HCT116 (cell line): ENCODE measurements around the gene LRRK1. TPM values are rescaled to one million over a fixed set of nuclear protein-coding genes. Genes with fewer than 3 reads are reported as not detected.

Experiments
- ATAC-seq: fragments of 200-7000 bp; cut with Tn5 transposase; 2 replicates; pipeline ENCODE4 v1.9.1; 2020; ENCODE audit warnings: mild to moderate bottlenecking, moderate library complexity
- BruUV-seq: library from RNA; stranded (reverse); fragments of 400-500 nt; replicated peaks from 2 replicates; lab custom pipeline; 2021; lab: Mats Ljungman, UMichigan
- CTCF ChIA-PET: fragments of 300-600 bp; sonication (Branson Sonifier 250); formaldehyde crosslinking; loops from one replicate; lab custom pipeline; 2021; ENCODE audit warnings: antibody characterized with exemption; lab: Charles Lee
- POLR2A ChIA-PET: fragments of 300-600, 350-600 bp; sonication (Branson Sonifier 250); formaldehyde crosslinking; loops from one replicate; lab custom pipeline; 2021; ENCODE audit warnings: antibody characterized with exemption; lab: Charles Lee
- RAD21 ChIA-PET, 2 experiments: fragments of 300-600 bp; sonication (Branson Sonifier 250); formaldehyde crosslinking; loops; one replicate each; lab custom pipeline; 2023; ENCODE audit warnings: low total read pairs in 2 of 2; ENCODE audit not compliant: uncharacterized antibody in 2 of 2, unreplicated experiment in 2 of 2, low non-redundant PET in 1 of 2; lab: Charles Lee
- DNase-seq: peaks from one replicate; pipeline ENCODE4 v3.0.0-alpha.2; 2010; ENCODE audit warnings: low read depth, low spot score
- H2AFZ ChIP-seq: fragments of 200-600 bp; shearing (Covaris generic), sonication (generic); 2 replicates; pipeline ENCODE4 v1.6.1; 2017; ENCODE audit warnings: low read depth, mixed run types, mixed read lengths, antibody characterized with exemption, low read length; ENCODE audit not compliant: poor library complexity, severe bottlenecking
- H3K27ac ChIP-seq: 2 replicates; pipeline ENCODE4 v1.5.1; 2012; ENCODE audit warnings: low read depth, low read length
- H3K27me3 ChIP-seq: fragments of 200-600 bp; sonication (generic); 2 replicates; pipeline ENCODE4 v1.6.1; 2016; ENCODE audit warnings: mixed run types, low read length, mixed read lengths; ENCODE audit not compliant: insufficient read depth
- H3K36me3 ChIP-seq, 2 experiments: fragments of 200-500 bp in 1 of 2; fragments of 200-600 bp in 1 of 2; sonication (Bioruptor generic) in 1 of 2; sonication (generic) in 1 of 2; 2 replicates each; pipeline versions ENCODE4 v1.5.1 to v1.6.1; 2014 to 2016; ENCODE audit warnings: low read length in 2 of 2, inconsistent platforms in 1 of 2, mixed read lengths in 1 of 2, mixed run types in 1 of 2; ENCODE audit not compliant: insufficient read depth in 2 of 2, control insufficient read depth in 1 of 2
- H3K4me1 ChIP-seq, 2 experiments: fragments of 200-600 bp in 1 of 2; sonication (generic) in 1 of 2; 2 replicates each; pipeline versions ENCODE4 v1.5.1 to v1.6.1; 2012 to 2017; ENCODE audit warnings: low read length in 2 of 2, inconsistent platforms in 1 of 2, mild to moderate bottlenecking in 1 of 2, mixed read lengths in 1 of 2, mixed run types in 1 of 2, moderate library complexity in 1 of 2; ENCODE audit not compliant: insufficient read depth in 2 of 2, control insufficient read depth in 1 of 2
- H3K4me2 ChIP-seq: fragments of 200-600 bp; sonication (generic); 2 replicates; pipeline ENCODE4 v1.6.1; 2017; ENCODE audit warnings: mixed run types, low read length, mixed read lengths
- H3K4me3 ChIP-seq, 2 experiments: fragments of 200-600 bp in 1 of 2; sonication (generic) in 1 of 2; replicated peaks in 1 of 2; 2 replicates each; pipeline ENCODE4 v1.5.1; 2011 to 2016; ENCODE audit warnings: low read length in 2 of 2, control low read depth in 1 of 2, low read depth in 1 of 2, mild to moderate bottlenecking in 1 of 2, mixed read lengths in 1 of 2, mixed run types in 1 of 2
- H3K79me2 ChIP-seq: fragments of 200-600 bp; sonication (generic); 2 replicates; pipeline ENCODE4 v1.6.1; 2017; ENCODE audit warnings: mild to moderate bottlenecking, mixed run types, low read length, moderate library complexity, mixed read lengths; ENCODE audit not compliant: insufficient read depth
- H3K9ac ChIP-seq: fragments of 200-600 bp; sonication (generic); 2 replicates; pipeline ENCODE4 v1.6.1; 2016; ENCODE audit warnings: low read length, mixed read lengths
- H3K9me2 ChIP-seq: fragments of 200-600 bp; sonication (generic), shearing (Covaris generic); 2 replicates; pipeline ENCODE4 v1.6.1; 2017; ENCODE audit warnings: mixed run types, mild to moderate bottlenecking, moderate library complexity; ENCODE audit not compliant: insufficient read depth
- H3K9me3 ChIP-seq, 2 experiments: fragments of 200-500 bp in 1 of 2; fragments of 200-600 bp in 1 of 2; sonication (Bioruptor generic) in 1 of 2; sonication (generic) in 1 of 2; 2 replicates each; pipeline ENCODE4 v1.6.1; 2014 to 2017; ENCODE audit warnings: low read length in 2 of 2, mixed read lengths in 2 of 2, inconsistent platforms in 1 of 2, low read depth in 1 of 2, mild to moderate bottlenecking in 1 of 2, mixed run types in 1 of 2, moderate library complexity in 1 of 2; ENCODE audit not compliant: control insufficient read depth in 1 of 2, insufficient read depth in 1 of 2
- H4K20me1 ChIP-seq: fragments of 200-600 bp; sonication (generic), shearing (Covaris generic); 2 replicates; pipeline ENCODE4 v1.6.1; 2017; ENCODE audit warnings: mixed run types, mild to moderate bottlenecking, moderate library complexity; ENCODE audit not compliant: insufficient read depth
- CBX3 ChIP-seq: IDR thresholded peaks from 2 replicates; pipeline ENCODE4 v1.6.1; 2012; ENCODE audit warnings: low read depth
- ELF1 ChIP-seq: IDR thresholded peaks from 2 replicates; pipeline ENCODE4 v1.6.1; 2012; ENCODE audit warnings: low read depth, borderline replicate concordance
- EZH2 ChIP-seq: fragments of 200-600 bp; sonication (generic); IDR thresholded peaks from 2 replicates; pipeline ENCODE4 v1.6.1; 2017; ENCODE audit warnings: antibody characterized with exemption, mixed run types
- EZH2phosphoT487 ChIP-seq: fragments of 200-600 bp; IDR thresholded peaks from 2 replicates; pipeline ENCODE4 v1.6.1; 2018; ENCODE audit warnings: antibody characterized with exemption, borderline replicate concordance
- POLR2A ChIP-seq: IDR thresholded peaks from 2 replicates; pipeline ENCODE4 v1.7.0; 2011; ENCODE audit warnings: borderline replicate concordance; ENCODE audit not compliant: insufficient read depth, insufficient read length; ENCODE audit errors: extremely low read depth
- REST ChIP-seq: IDR thresholded peaks from 2 replicates; pipeline ENCODE4 v1.6.1; 2012; ENCODE audit warnings: low read depth
- SIN3A ChIP-seq: IDR thresholded peaks from 2 replicates; pipeline ENCODE4 v1.6.1; 2012; ENCODE audit warnings: low read depth
- TCF7L2 ChIP-seq: IDR thresholded peaks from 2 replicates; pipeline ENCODE4 v1.7.0; 2011; ENCODE audit warnings: borderline replicate concordance, inconsistent platforms; ENCODE audit not compliant: insufficient read depth, insufficient read length; ENCODE audit errors: extremely low read depth
- ZFX ChIP-seq: fragments of 450-650 bp; IDR thresholded peaks from 2 replicates; pipeline ENCODE4 v1.6.1; 2017
- ZNF274 ChIP-seq: fragments of 200-500 bp; sonication (Bioruptor generic); IDR thresholded peaks from 2 replicates; pipeline ENCODE4 v1.6.1; 2014; ENCODE audit warnings: mild to moderate bottlenecking, low read depth, low read length, inconsistent platforms
- intact Hi-C: fragments of 100-400 bp; cut with micrococcal nuclease; formaldehyde crosslinking; loops from 2 replicates; pipeline ENCODE4 v1.10.0; 2022
- total RNA-seq: library from RNA; stranded (reverse); gene quantifications from one replicate; pipeline ENCODE4 v1.2.1, GENCODE V29; 2021; ENCODE audit not compliant: unreplicated experiment

Gene LRRK1
- total RNA-seq, 1 experiment from 2014 or later = 21.6 TPM

DNA sequence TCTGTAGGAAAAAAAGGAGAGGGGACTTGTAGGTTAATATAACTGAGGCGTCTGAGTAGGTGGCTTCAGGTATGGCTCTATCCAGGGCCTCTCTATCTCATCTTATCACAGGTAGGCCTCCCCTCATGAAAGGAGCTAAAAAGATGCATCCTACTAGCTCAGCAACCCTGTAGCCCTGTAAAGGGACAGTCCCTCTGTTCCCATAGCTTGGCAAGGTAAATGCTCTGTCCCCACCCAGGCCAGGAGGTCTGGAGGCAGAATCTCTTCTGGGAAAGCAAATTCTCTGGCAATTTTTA is 197.5 kb downstream of the LRRK1 start (continued):
- no peak for TF ChIP-seq REST
- no peak for TF ChIP-seq CBX3
- no peak for TF ChIP-seq TCF7L2
- no peak for TF ChIP-seq ZNF274

DNA sequence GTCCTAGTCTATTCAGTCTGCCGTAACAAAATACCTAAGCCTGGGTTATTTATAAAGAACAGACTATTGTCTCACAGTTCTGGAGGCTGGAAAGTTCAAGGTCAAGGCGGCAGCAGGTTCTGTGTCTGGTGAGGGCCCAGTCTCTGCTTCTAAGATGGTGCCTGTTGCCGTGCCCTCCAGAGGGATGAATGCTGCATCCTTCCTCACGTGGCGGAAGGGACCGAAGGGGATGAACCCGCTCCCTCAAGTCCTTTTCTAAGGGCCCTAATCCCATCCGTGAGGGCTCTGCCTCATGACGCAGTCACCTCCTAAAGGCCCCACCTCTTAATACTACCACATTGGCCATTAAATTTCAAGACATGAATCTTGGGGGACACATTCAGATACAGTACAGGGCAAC is 199.0 kb downstream of the LRRK1 start:
- Histone ChIP-seq H3K27ac (no peak overlapping the region), H3K4me1 (no peaks in the 10 kb centered on the region), H3K4me3 (no peak overlapping the region), H3K36me3 (no peaks in the 10 kb centered on the region), H3K4me2 (no peak overlapping the region), H4K20me1 (no peaks in the 10 kb centered on the region), H3K9ac (no peak overlapping the region), H3K9me3 (no peaks in the 10 kb centered on the region), H3K9me2 (no peaks in the 10 kb centered on the region), H3K27me3 (no peaks in the 10 kb centered on the region), H2AFZ (no peak overlapping the region), H3K79me2 (no peaks in the 10 kb centered on the region)
- ATAC-seq (no peak), DNase-seq (no peak)
- BruUV-seq = no TSS peak
- ChIA-PET CTCF (no interaction called here), POLR2A (no interaction called here), RAD21 (no interaction called here)
- intact Hi-C loops = no loop called here
- TF ChIP-seq ZFX (no peak), POLR2A (no peak), EZH2phosphoT487 (no peak), ELF1 (no peak), SIN3A (no peak), EZH2 (no peak), ZNF274 (no peak)
- TF ChIP-seq, all 23 proteins: peak for 0
